SU-DHL-6 (cell line): Measurements from ENCODE around the gene EIF5.

Experiments used
- H2AFZ ChIP-seq: fragments of 200-600 bp; sonication (generic); 2 replicates; pipeline ENCODE4 v1.6.1; 2014; ENCODE audit warnings: low read depth, mild to moderate bottlenecking, moderate library complexity, mixed read lengths, antibody characterized with exemption, low read length; ENCODE audit not compliant: severe bottlenecking
- H3F3A ChIP-seq: fragments of 200-600 bp; shearing (Covaris generic); 2 replicates; pipeline ENCODE4 v1.6.0; 2016; ENCODE audit warnings: antibody characterized with exemption, mild to moderate bottlenecking; ENCODE audit not compliant: insufficient read depth
- H3K27ac ChIP-seq: fragments of 200-600 bp; sonication (generic); 2 replicates; pipeline ENCODE4 v1.5.1; 2016; ENCODE audit warnings: low read depth, mild to moderate bottlenecking, low read length, moderate library complexity, mixed read lengths
- H3K27me3 ChIP-seq: fragments of 200-600 bp; sonication (generic), shearing (Covaris generic); 2 replicates; pipeline ENCODE4 v1.6.0; 2014; ENCODE audit warnings: mild to moderate bottlenecking, low read length
- H3K36me3 ChIP-seq: fragments of 200-600 bp; sonication (generic); 2 replicates; pipeline ENCODE4 v1.6.1; 2014; ENCODE audit warnings: mild to moderate bottlenecking, low read length, mixed read lengths
- H3K4me2 ChIP-seq: fragments of 300-600, 200-600 bp; shearing (Covaris generic), sonication (generic); 2 replicates; pipeline ENCODE4 v1.6.0; 2014; ENCODE audit warnings: low read length, low read depth, mild to moderate bottlenecking; ENCODE audit not compliant: poor library complexity, severe bottlenecking
- H3K4me3 ChIP-seq: fragments of 200-600 bp; sonication (generic); 2 replicates; pipeline ENCODE4 v1.5.1; 2014; ENCODE audit warnings: antibody characterized with exemption, low read length, mild to moderate bottlenecking, mixed read lengths; ENCODE audit not compliant: insufficient read depth, poor library complexity, severe bottlenecking
- H3K79me2 ChIP-seq: fragments of 200-600 bp; sonication (generic); 2 replicates; pipeline ENCODE4 v1.6.1; 2014; ENCODE audit warnings: mild to moderate bottlenecking, low read length, moderate library complexity; ENCODE audit not compliant: insufficient read depth
- H3K9ac ChIP-seq: fragments of 200-600 bp; sonication (generic); 2 replicates; pipeline ENCODE4 v1.7.0; 2014; ENCODE audit warnings: mild to moderate bottlenecking, low read length
- H3K9me2 ChIP-seq: fragments of 200-600 bp; sonication (generic); replicated peaks from 2 replicates; pipeline ENCODE4 v1.6.1; 2014; ENCODE audit warnings: low read length; ENCODE audit not compliant: insufficient read depth
- H3K9me3 ChIP-seq: fragments of 200-600 bp; sonication (generic); 2 replicates; pipeline ENCODE4 v1.6.1; 2014; ENCODE audit warnings: low read length, mixed read lengths; ENCODE audit not compliant: insufficient read depth
- H4K20me1 ChIP-seq: fragments of 200-600 bp; sonication (generic); 2 replicates; pipeline ENCODE4 v1.6.1; 2014; ENCODE audit warnings: low read depth, mild to moderate bottlenecking, antibody characterized with exemption, low read length, moderate library complexity, mixed read lengths
- CTCF ChIP-seq: fragments of 200-600 bp; sonication (generic); IDR thresholded peaks from one replicate; pipeline ENCODE4 v1.5.1; 2017; ENCODE audit warnings: antibody characterized with exemption, mild to moderate bottlenecking, low read length, moderate library complexity; ENCODE audit not compliant: insufficient read depth, poor library complexity, severe bottlenecking
- EZH2phosphoT487 ChIP-seq: fragments of 200-600 bp; sonication (generic), shearing (Covaris generic); conservative IDR thresholded peaks from 2 replicates; pipeline ENCODE4 v1.6.1; 2018; ENCODE audit warnings: mild to moderate bottlenecking, antibody characterized with exemption, low read length, moderate library complexity, mixed read lengths

Gene EIF5

GRCh38 chr14:103296987-103297386 lies 37.0 kb upstream of the EIF5 start:
- Histone ChIP-seq H3K4me2 (no peak overlapping the region), H3K9me3 (no peaks in the 10 kb centered on the region), H3K9ac (no peak overlapping the region), H3K4me3 (no peak overlapping the region), H4K20me1 (no peaks in the 10 kb centered on the region), H3K79me2 (no peaks in the 10 kb centered on the region), H2AFZ (no peak overlapping the region), H3F3A (no peaks in the 10 kb centered on the region), H3K36me3 (no peaks in the 10 kb centered on the region), H3K27me3 (no peaks in the 10 kb centered on the region), H3K9me2 (no peaks in the 10 kb centered on the region), H3K27ac (no peak overlapping the region)
- TF ChIP-seq EZH2phosphoT487 (no peak), CTCF (no peak)

- TF ChIP-seq EZH2phosphoT487 (no peak), CTCF (no peak)
- no peak overlapping the region for H3K27ac ChIP-seq
- no peaks in the 10 kb centered on the region for H3K27me3 ChIP-seq
- H3K4me2 ChIP-seq: no peak overlapping the region
- H3K9me3 ChIP-seq: no peaks in the 10 kb centered on the region
- H3K79me2 ChIP-seq: no peaks in the 10 kb centered on the region
- no peak overlapping the region for H2AFZ ChIP-seq
- no peak overlapping the region for H3K4me3 ChIP-seq
- H3F3A ChIP-seq: no peaks in the 10 kb centered on the region
- no peaks in the 10 kb centered on the region for H3K9me2 ChIP-seq
- no peaks in the 10 kb centered on the region for H3K36me3 ChIP-seq
- H3K9ac ChIP-seq: no peak overlapping the region
- H4K20me1 ChIP-seq: no peaks in the 10 kb centered on the region
These were observed 35.4 kb upstream of the EIF5 start for GRCh38 chr14:103298620-103299019.

DNA sequence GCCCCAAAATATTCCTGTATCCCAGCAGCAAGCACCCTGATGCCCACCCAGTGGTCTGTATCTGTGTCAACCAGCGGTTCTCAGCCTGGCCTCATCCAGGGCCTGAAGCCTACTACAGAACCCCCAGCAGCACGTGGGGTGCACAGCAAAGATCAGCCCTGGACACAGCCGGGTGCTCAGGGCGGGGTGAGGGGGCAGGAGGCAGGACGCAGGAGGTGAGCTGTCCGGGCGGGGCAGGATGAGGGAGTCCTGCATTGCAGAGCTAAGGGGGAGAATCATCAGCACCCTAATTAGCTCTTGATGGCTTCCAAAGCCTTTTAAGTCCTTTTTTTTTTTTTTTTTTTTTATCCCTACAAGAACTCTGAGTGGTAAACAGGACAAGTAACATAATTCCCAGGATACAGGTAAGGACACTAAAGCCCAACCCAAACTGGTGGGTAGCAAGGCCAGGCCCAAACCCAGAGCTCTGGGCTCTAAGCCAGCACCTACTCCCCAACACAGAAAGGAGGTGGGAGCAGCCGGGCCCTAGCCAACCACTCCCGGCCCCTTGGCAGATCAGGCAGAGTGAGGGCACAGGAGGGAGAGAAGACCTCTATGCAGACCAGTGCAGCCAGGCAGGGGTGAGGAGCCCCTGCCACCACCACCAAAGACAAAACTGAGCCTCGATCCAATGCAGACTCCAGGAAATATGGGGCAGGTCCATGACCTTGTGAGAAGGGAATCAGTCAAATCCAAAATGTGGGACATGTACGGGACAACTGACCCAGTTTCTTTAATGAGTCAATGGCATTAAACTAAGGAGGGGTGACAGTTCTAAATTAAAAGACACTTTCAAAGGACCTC lies 32.3 kb upstream of the EIF5 start:
- Histone ChIP-seq H2AFZ (no peak overlapping the region), H3K27me3 (no peaks in the 10 kb centered on the region), H3F3A (no peaks in the 10 kb centered on the region), H3K9me3 (no peaks in the 10 kb centered on the region), H3K4me2 (no peak overlapping the region), H3K9me2 (no peaks in the 10 kb centered on the region), H3K79me2 (no peaks in the 10 kb centered on the region), H3K27ac (no peak overlapping the region), H4K20me1 (no peaks in the 10 kb centered on the region), H3K4me3 (no peak overlapping the region), H3K9ac (no peak overlapping the region), H3K36me3 (no peaks in the 10 kb centered on the region)
- no peak for TF ChIP-seq EZH2phosphoT487
- no peak for TF ChIP-seq CTCF
